ENCODE measurements around the gene ITGB1BP1.

ITGB1BP1 gene

DNA sequence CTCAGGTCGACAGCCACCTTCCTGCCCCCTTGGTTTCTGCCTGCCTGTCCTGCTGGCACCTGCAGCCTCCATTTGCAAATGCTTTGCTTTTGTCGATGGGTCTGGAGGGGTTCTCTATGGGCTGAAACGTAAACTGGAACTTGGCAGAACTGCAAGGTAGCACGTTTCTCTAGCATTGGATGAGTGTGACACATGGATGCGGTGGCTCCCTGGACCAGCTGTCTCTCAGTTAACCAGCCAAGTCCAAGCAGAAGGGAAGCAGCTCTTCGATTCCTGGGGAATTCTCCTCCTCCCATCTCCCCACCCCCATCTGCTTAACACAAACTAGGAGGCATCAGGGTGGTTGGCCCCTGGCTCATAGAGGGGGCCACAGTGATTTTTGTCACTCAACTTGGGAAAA, 57.3 kb downstream of the ITGB1BP1 start:
- no peak for DNase-seq (ENCODE audit: low read depth)
- TF ChIP-seq, protein P1, sequence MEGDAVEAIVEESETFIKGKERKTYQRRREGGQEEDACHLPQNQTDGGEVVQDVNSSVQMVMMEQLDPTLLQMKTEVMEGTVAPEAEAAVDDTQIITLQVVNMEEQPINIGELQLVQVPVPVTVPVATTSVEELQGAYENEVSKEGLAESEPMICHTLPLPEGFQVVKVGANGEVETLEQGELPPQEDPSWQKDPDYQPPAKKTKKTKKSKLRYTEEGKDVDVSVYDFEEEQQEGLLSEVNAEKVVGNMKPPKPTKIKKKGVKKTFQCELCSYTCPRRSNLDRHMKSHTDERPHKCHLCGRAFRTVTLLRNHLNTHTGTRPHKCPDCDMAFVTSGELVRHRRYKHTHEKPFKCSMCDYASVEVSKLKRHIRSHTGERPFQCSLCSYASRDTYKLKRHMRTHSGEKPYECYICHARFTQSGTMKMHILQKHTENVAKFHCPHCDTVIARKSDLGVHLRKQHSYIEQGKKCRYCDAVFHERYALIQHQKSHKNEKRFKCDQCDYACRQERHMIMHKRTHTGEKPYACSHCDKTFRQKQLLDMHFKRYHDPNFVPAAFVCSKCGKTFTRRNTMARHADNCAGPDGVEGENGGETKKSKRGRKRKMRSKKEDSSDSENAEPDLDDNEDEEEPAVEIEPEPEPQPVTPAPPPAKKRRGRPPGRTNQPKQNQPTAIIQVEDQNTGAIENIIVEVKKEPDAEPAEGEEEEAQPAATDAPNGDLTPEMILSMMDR (IDR thresholded peaks at IDR 0.05; ENCODE audit: low read depth, low read length, missing control alignments) = no peak
- no peak overlapping the region for H3K4me3 ChIP-seq (ENCODE audit: low read depth, low read length)

DNA sequence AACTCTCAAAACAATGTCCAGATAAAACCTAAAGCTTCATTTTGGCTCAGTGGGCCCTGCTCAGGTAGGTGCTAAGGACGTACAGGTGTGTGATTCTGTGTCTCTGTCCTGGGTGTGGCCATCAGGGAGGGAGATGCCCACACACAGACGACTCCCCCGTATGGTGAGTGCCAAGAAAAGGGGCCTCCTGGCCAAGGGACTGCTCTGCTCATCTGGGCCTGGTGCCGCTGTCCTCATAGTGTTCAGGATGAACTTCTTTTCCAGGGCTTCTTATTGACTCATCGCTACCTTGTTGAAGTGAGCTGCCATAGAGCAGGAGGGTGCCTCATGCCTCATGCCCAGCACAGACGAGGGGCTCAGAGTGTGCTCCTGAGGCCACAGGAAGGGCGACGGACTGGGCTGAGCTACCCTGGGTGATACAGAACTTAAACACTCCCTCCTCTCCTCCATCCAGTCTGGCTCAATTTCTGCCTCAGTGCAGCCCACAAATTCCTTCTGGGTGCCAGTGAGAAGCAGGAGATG, 57.8 kb downstream of the ITGB1BP1 start:
- no peak for DNase-seq (ENCODE audit: low read depth)
- no peak overlapping the region for H3K4me3 ChIP-seq (ENCODE audit: low read depth, low read length)
- TF ChIP-seq, protein P1 (IDR thresholded peaks at IDR 0.05; ENCODE audit: low read depth, low read length, missing control alignments) = no peak

DNA sequence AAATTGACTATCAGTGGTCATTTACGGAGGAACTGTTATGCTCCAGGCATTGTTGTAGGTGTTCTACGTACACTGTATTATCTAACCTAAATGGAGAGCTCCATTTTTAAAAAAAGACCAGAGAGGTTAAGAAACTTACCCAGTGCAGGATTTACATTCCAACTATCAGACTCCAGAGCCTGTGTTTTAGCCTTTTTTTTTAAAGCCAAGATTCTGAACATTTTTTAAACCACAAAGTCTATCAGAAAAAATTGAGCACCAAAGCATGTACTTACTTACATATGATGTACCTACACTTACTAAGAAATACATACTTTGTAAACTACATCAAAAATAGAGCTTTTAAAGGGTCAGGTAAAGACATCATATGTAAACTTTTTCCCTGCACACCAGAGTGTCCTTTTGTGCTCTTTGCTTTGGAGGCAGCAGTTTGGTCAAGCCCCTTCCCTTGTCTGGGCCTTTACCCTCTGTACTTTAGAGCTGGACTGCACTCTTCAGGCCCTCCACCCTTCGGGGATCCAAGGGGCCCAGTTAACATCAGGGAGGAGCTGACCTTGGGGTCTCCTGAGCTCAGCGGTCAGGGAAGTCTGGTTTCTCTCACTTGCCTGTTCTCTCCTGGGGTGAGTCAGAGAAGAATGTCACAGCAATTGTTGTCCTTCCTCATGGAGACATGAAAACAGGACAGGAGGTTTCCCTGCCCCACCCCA, 58.4 kb downstream of the ITGB1BP1 start:
- no peak overlapping the region for H3K4me3 ChIP-seq (ENCODE audit: low read depth, low read length)
- DNase-seq (ENCODE audit: low read depth) = no peak
- TF ChIP-seq, protein P1 (IDR thresholded peaks at IDR 0.05; ENCODE audit: low read depth, low read length, missing control alignments) = no peak

DNA sequence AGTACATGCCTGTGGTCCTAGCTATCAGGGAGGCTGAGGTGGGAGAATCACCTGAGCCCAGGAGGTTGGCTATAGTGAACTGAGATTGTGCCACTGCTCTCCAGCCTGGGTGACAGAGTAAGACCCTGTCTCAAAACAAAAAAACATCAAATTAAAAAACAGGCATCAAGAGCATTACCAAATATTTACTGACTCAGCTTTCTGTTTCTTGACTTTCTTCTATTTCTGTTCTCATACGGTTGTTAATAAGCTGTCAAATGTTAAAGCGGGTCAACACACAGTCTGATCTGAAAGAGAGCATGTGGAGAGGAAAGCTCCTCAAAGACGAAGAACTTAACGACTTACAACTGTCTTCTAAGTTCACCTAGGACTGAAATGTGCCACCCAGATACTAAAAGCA, 59.0 kb downstream of the ITGB1BP1 start:
- TF ChIP-seq, protein P1 (IDR thresholded peaks at IDR 0.05; ENCODE audit: low read depth, low read length, missing control alignments) = no peak
- H3K4me3 ChIP-seq (ENCODE audit: low read depth, low read length) = no peak overlapping the region
- no peak for DNase-seq (ENCODE audit: low read depth)

DNA sequence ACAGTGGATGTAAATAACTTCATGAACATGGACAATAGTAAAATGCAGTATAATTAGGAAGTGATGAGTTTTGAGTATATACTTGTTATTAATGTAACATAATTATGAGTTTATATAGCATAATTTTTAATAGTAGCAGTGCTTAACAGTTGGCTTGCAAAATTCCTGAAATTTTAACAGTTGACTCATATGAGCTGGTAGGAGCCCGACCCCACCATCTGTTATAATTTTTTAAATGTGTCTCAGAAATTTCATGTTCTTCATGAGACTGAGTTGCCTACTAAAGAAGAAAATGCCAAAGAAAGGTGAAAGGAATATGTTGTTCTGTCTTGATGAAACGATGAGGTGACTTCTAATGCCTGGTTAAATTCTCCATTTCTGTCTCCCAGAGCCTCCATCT, 62.6 kb downstream of the ITGB1BP1 start:
- TF ChIP-seq, protein P1 (IDR thresholded peaks at IDR 0.05; ENCODE audit: low read depth, low read length, missing control alignments) = no peak
- H3K4me3 ChIP-seq (ENCODE audit: low read depth, low read length) = no peak overlapping the region
- DNase-seq (ENCODE audit: low read depth) = no peak

DNA sequence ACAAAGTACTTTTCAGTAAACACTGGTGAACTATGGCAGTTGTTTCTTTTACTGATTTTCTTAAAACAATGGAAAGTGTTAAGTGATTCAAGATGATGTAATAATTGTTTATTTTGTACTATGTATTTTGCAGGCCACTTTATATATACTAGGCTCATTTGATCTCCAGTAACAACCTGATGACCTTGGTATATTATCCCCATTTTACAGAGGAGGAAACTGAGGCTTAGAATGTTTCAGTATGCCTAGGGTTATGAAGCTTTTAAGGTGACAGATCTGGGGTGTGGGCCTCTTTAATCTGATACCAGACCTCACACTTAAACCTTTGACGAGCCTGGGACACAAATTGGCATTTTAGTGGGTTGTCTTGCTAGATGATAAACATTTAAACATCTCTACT, 63.2 kb downstream of the ITGB1BP1 start:
- TF ChIP-seq, protein P1 (IDR thresholded peaks at IDR 0.05; ENCODE audit: low read depth, low read length, missing control alignments) = no peak
- no peak for DNase-seq (ENCODE audit: low read depth)
- H3K4me3 ChIP-seq (ENCODE audit: low read depth, low read length) = no peak overlapping the region

DNA sequence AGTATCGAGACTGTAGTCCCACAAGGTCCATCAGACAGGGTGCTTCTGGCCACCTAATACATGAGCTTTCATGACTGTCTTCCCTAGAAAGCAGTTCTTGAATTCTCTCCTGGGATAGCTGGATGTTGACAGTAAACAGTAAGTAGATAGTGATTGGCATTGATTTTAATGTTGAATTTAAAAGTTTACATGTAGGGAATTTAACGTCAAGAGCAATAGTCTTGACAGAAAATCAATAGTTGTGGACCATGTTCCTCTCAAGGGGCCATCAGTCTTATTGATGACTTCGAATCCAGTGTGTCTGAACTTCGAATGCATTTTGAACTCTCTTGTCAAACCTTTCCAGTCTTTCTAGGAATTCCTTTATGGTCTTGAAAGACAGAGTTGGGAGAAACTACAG, 63.9 kb downstream of the ITGB1BP1 start:
- TF ChIP-seq, protein P1 (IDR thresholded peaks at IDR 0.05; ENCODE audit: low read depth, low read length, missing control alignments) = no peak
- H3K4me3 ChIP-seq (ENCODE audit: low read depth, low read length) = no peak overlapping the region
- DNase-seq (ENCODE audit: low read depth) = no peak

Data from GM12864 (cell line).